ENCODE results near the gene LIPC. TPM values are rescaled to one million over a fixed set of nuclear protein-coding genes. Genes with fewer than 3 reads are reported as not detected.

Gene LIPC
- polyA plus RNA-seq, 1 donor (not counting 4 experiments of a cell fraction or from before 2014, with no cell fraction given), result not detected

GRCh38 chr15:58452775-58453174 is 21.0 kb downstream of the LIPC start:
- Histone ChIP-seq H3K4me1 (ENCODE audit: control insufficient read depth, extremely low read depth, insufficient read depth, low read length) (peaks cover 6% of the 10 kb centered on the region), H4K20me1 (ENCODE audit: control insufficient read depth, extremely low read depth, insufficient read depth, low read length) (no peaks in the 10 kb centered on the region), H3K9me3 (ENCODE audit: control insufficient read depth, low read depth, low read length) (no peaks in the 10 kb centered on the region), H3K4me2 (ENCODE audit: control insufficient read depth, extremely low read depth, insufficient read depth, low read depth, low read length) (no peak overlapping the region), H3K4me3 (ENCODE audit: control insufficient read depth in 2 of 3, extremely low read depth in 1 of 3, insufficient read depth in 2 of 3, low read depth in 1 of 3, low read length in 3 of 3) (no peak overlapping the region), H3K9me1 (ENCODE audit: control insufficient read depth, extremely low read depth, insufficient read depth, low read length) (no peaks in the 10 kb centered on the region), H3K79me2 (ENCODE audit: control insufficient read depth, insufficient read depth, low read length) (no peaks in the 10 kb centered on the region), H2AFZ (ENCODE audit: control insufficient read depth, low read length) (no peak overlapping the region), H3K9ac (ENCODE audit: control insufficient read depth, extremely low read depth, insufficient read depth, low read length) (no peak overlapping the region), H3K27me3 (ENCODE audit: control insufficient read depth, extremely low read depth, insufficient read depth, low read length) (no peaks in the 10 kb centered on the region), H3K36me3 (ENCODE audit: control insufficient read depth in 2 of 2, extremely low read depth in 1 of 2, insufficient read depth in 2 of 2, low read length in 2 of 2) (peaks cover 0 to 3% of the 10 kb centered on the region in 2 experiments), H3K27ac (ENCODE audit: control insufficient read depth, insufficient read depth, low read length) (no peak overlapping the region)
- no peak for FAIRE-seq
- dilution Hi-C loops (cut with MboI; ENCODE audit: extremely low pct_ligation_motif_present, low sequenced_read_pairs), result no loop called here
- TF ChIP-seq CTCF (optimal IDR thresholded peaks at IDR 0.05 in 1 of 3, IDR thresholded peaks at IDR 0.05 in 1 of 3, conservative IDR thresholded peaks at IDR 0.05 in 1 of 3; ENCODE audit: extremely low read depth in 1 of 3, insufficient read depth in 2 of 3, low read length in 3 of 3) (no peak), EZH2 (IDR thresholded peaks at IDR 0.05; ENCODE audit: low read length) (no peak)
- DNase-seq (ENCODE audit: low read depth, low spot score), result no peak

- FAIRE-seq (no peak), DNase-seq (ENCODE audit: low read depth, low spot score) (no peak)
- Histone ChIP-seq H3K36me3 (ENCODE audit: control insufficient read depth in 2 of 2, extremely low read depth in 1 of 2, insufficient read depth in 2 of 2, low read length in 2 of 2) (peaks cover 0 to 3% of the 10 kb centered on the region in 2 experiments), H3K27ac (ENCODE audit: control insufficient read depth, insufficient read depth, low read length) (no peak overlapping the region), H3K4me1 (ENCODE audit: control insufficient read depth, extremely low read depth, insufficient read depth, low read length) (peaks cover 14% of the 10 kb centered on the region), H3K79me2 (ENCODE audit: control insufficient read depth, insufficient read depth, low read length) (no peaks in the 10 kb centered on the region), H3K9me3 (ENCODE audit: control insufficient read depth, low read depth, low read length) (no peaks in the 10 kb centered on the region), H2AFZ (ENCODE audit: control insufficient read depth, low read length) (no peak overlapping the region), H4K20me1 (ENCODE audit: control insufficient read depth, extremely low read depth, insufficient read depth, low read length) (no peaks in the 10 kb centered on the region), H3K9ac (ENCODE audit: control insufficient read depth, extremely low read depth, insufficient read depth, low read length) (no peak overlapping the region), H3K4me2 (ENCODE audit: control insufficient read depth, extremely low read depth, insufficient read depth, low read depth, low read length) (no peak overlapping the region), H3K4me3 (ENCODE audit: control insufficient read depth in 2 of 3, extremely low read depth in 1 of 3, insufficient read depth in 2 of 3, low read depth in 1 of 3, low read length in 3 of 3) (no peak overlapping the region), H3K9me1 (ENCODE audit: control insufficient read depth, extremely low read depth, insufficient read depth, low read length) (no peaks in the 10 kb centered on the region), H3K27me3 (ENCODE audit: control insufficient read depth, extremely low read depth, insufficient read depth, low read length) (no peaks in the 10 kb centered on the region)
- TF ChIP-seq CTCF (optimal IDR thresholded peaks at IDR 0.05 in 1 of 3, IDR thresholded peaks at IDR 0.05 in 1 of 3, conservative IDR thresholded peaks at IDR 0.05 in 1 of 3; ENCODE audit: extremely low read depth in 1 of 3, insufficient read depth in 2 of 3, low read length in 3 of 3) (no peak), EZH2 (IDR thresholded peaks at IDR 0.05; ENCODE audit: low read length) (no peak)
- dilution Hi-C loops (cut with MboI; ENCODE audit: extremely low pct_ligation_motif_present, low sequenced_read_pairs), result no loop called here
Measured at GRCh38 chr15:58453931-58454793, 22.4 kb downstream of the LIPC start.
